ENCODE measurements around the gene DCUN1D4. TPM values are rescaled to one million over a fixed set of nuclear protein-coding genes. Genes with fewer than 3 reads are reported as not detected.

Gene DCUN1D4
- polyA plus RNA-seq (2013, experiment 1 of 2): 24.0 TPM
- polyA plus RNA-seq (2013, experiment 2 of 2): 29.5 TPM

- Histone ChIP-seq H3K27ac (ENCODE audit: low read depth, low read length, severe bottlenecking) (peak within 1 kb of the TSS; percentile 86), H3K4me3 (ENCODE audit: extremely low read depth, insufficient read depth, low read length, poor library complexity, severe bottlenecking) (peak within 1 kb of the TSS; percentile 92), H3K36me3 (ENCODE audit: control insufficient read depth, insufficient read depth, low read length) (no peaks in the 10 kb centered on the region), H3K4me1 (ENCODE audit: control insufficient read depth, insufficient read depth, low read length, poor library complexity, severe bottlenecking) (peaks cover 6% of the 10 kb centered on the region), H3K9me3 (ENCODE audit: control insufficient read depth, low read length) (no peaks in the 10 kb centered on the region)
- WGBS, 2 experiments (ENCODE audit: insufficient coverage in 2 of 2): 0 to 1% methylated on average over 53 to 67 of the region's 68 CpGs
These were observed at the start of gene DCUN1D4 for GRCh38 chr4:51842554-51843308. Gene DCUN1D4, plus strand, starts transcription at chr4:51843153. Its CDS starts 90 bp downstream, at chr4:51843243.

GRCh38 chr4:51820443-51821234 is 22.3 kb upstream of the DCUN1D4 start:
- 79 to 92% methylated on average over 7 of the region's 8 CpGs for WGBS, 2 experiments (ENCODE audit: insufficient coverage in 2 of 2)
- H3K9me3 ChIP-seq (ENCODE audit: control insufficient read depth, low read length): peaks cover 19% of the 10 kb centered on the region
- H3K36me3 ChIP-seq (ENCODE audit: control insufficient read depth, insufficient read depth, low read length): no peaks in the 10 kb centered on the region
- H3K27ac ChIP-seq (ENCODE audit: low read depth, low read length, severe bottlenecking): no peak overlapping the region
- H3K4me3 ChIP-seq (ENCODE audit: extremely low read depth, insufficient read depth, low read length, poor library complexity, severe bottlenecking): no peak overlapping the region
- H3K4me1 ChIP-seq (ENCODE audit: control insufficient read depth, insufficient read depth, low read length, poor library complexity, severe bottlenecking): no peaks in the 10 kb centered on the region

GRCh38 chr4:51825341-51825740 is 17.6 kb upstream of the DCUN1D4 start:
- 50 to 75% methylated on average over 1 of the region's 5 CpGs for WGBS, 2 experiments (ENCODE audit: insufficient coverage in 2 of 2)
- Histone ChIP-seq H3K4me1 (ENCODE audit: control insufficient read depth, insufficient read depth, low read length, poor library complexity, severe bottlenecking) (no peaks in the 10 kb centered on the region), H3K36me3 (ENCODE audit: control insufficient read depth, insufficient read depth, low read length) (no peaks in the 10 kb centered on the region), H3K27ac (ENCODE audit: low read depth, low read length, severe bottlenecking) (no peak overlapping the region), H3K4me3 (ENCODE audit: extremely low read depth, insufficient read depth, low read length, poor library complexity, severe bottlenecking) (no peak overlapping the region), H3K9me3 (ENCODE audit: control insufficient read depth, low read length) (peaks cover 3% of the 10 kb centered on the region)

- no peak overlapping the region for H3K27ac ChIP-seq (ENCODE audit: low read depth, low read length, severe bottlenecking)
- H3K36me3 ChIP-seq (ENCODE audit: control insufficient read depth, insufficient read depth, low read length): no peaks in the 10 kb centered on the region
- WGBS, 2 experiments (ENCODE audit: insufficient coverage in 2 of 2): 72 to 76% methylated on average over 3 of the region's 3 CpGs
- H3K4me1 ChIP-seq (ENCODE audit: control insufficient read depth, insufficient read depth, low read length, poor library complexity, severe bottlenecking): no peaks in the 10 kb centered on the region
- H3K9me3 ChIP-seq (ENCODE audit: control insufficient read depth, low read length): no peaks in the 10 kb centered on the region
- H3K4me3 ChIP-seq (ENCODE audit: extremely low read depth, insufficient read depth, low read length, poor library complexity, severe bottlenecking): no peak overlapping the region
These were observed 12.7 kb upstream of the DCUN1D4 start for GRCh38 chr4:51830156-51830720.

DNA sequence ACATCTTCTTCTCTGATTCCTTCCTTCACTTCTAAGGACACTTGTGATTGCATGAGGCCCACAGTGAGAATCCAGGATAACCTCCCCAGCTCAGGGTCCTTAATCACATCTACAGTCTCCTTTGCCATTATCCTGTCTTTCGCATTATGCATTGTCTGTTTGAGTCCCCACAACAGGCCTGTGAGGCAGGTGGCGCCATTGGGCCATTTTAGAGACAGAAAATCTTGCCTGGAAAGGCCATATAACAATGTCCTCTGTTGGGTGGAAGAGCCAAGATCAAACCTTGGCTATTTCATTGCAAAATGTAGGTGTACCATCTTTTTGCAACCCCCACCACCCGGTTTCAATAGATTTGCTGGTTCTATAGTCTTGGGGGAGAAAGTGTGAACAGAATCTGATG is 11.8 kb upstream of the DCUN1D4 start:
- Histone ChIP-seq H3K36me3 (ENCODE audit: control insufficient read depth, insufficient read depth, low read length) (no peaks in the 10 kb centered on the region), H3K27ac (ENCODE audit: low read depth, low read length, severe bottlenecking) (no peak overlapping the region), H3K4me1 (ENCODE audit: control insufficient read depth, insufficient read depth, low read length, poor library complexity, severe bottlenecking) (no peaks in the 10 kb centered on the region), H3K9me3 (ENCODE audit: control insufficient read depth, low read length) (no peaks in the 10 kb centered on the region), H3K4me3 (ENCODE audit: extremely low read depth, insufficient read depth, low read length, poor library complexity, severe bottlenecking) (no peak overlapping the region)
- WGBS, 2 experiments (ENCODE audit: insufficient coverage in 2 of 2): 19% methylated on average over 2 of the region's 3 CpGs; no CpG with 5 or more reads in 1 of the 2 experiments

DNA sequence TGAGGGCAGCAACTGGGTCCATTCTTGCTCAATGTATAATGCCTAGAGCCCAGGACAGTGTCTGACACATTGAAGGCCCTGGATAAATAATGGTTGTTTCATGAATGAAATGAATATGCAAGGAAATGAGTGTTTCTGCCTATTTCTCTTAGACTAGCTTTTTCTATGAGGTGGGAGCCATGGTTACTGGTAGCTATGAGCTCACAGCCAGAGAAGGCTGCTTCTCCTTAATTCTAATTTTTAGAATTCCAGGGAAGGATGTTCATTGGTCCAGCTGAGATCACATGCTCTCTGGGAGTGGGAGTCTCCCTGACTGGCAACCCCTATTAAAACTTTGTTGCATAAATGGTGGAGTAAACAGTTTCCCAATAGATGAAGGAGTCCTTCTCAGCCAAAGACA is 9.7 kb upstream of the DCUN1D4 start:
- no peaks in the 10 kb centered on the region for H3K36me3 ChIP-seq (ENCODE audit: control insufficient read depth, insufficient read depth, low read length)
- H3K9me3 ChIP-seq (ENCODE audit: control insufficient read depth, low read length): no peaks in the 10 kb centered on the region
- H3K4me3 ChIP-seq (ENCODE audit: extremely low read depth, insufficient read depth, low read length, poor library complexity, severe bottlenecking): no peak overlapping the region
- no peak overlapping the region for H3K27ac ChIP-seq (ENCODE audit: low read depth, low read length, severe bottlenecking)
- H3K4me1 ChIP-seq (ENCODE audit: control insufficient read depth, insufficient read depth, low read length, poor library complexity, severe bottlenecking): peaks cover 8% of the 10 kb centered on the region

- H3K36me3 ChIP-seq (ENCODE audit: control insufficient read depth, insufficient read depth, low read length): no peaks in the 10 kb centered on the region
- H3K4me1 ChIP-seq (ENCODE audit: control insufficient read depth, insufficient read depth, low read length, poor library complexity, severe bottlenecking): peaks cover 8% of the 10 kb centered on the region
- H3K4me3 ChIP-seq (ENCODE audit: extremely low read depth, insufficient read depth, low read length, poor library complexity, severe bottlenecking): no peak overlapping the region
- H3K9me3 ChIP-seq (ENCODE audit: control insufficient read depth, low read length): no peaks in the 10 kb centered on the region
- no peak overlapping the region for H3K27ac ChIP-seq (ENCODE audit: low read depth, low read length, severe bottlenecking)
- WGBS, 2 experiments (ENCODE audit: insufficient coverage in 2 of 2): 100% methylated on average over 1 of the region's 1 CpG; no CpG with 5 or more reads in 1 of the 2 experiments
These were observed 7.9 kb upstream of the DCUN1D4 start for GRCh38 chr4:51835079-51835478.

DNA sequence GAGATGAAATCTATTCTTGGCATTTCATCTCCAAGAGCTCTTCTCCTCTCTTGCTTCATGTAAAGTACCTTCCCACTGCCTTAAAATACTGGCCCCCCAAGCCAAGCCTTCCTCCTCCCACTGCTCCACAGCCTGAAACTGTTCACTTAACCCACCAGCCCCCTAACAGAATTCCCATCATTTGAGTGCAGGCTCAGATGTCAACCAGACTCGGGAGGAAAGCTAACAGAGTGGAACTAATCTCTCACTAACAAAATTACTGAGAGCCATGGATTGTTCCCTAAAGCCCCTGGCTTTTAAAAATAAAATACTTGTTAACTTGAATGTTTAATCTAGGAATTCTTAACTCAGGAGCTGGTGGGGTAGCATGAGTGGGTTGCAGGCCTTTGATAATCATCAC is 7.1 kb upstream of the DCUN1D4 start:
- WGBS, 2 experiments (ENCODE audit: insufficient coverage in 2 of 2): no CpG with 5 or more reads among the region's 1 CpG
- Histone ChIP-seq H3K4me1 (ENCODE audit: control insufficient read depth, insufficient read depth, low read length, poor library complexity, severe bottlenecking) (peaks cover 8% of the 10 kb centered on the region), H3K36me3 (ENCODE audit: control insufficient read depth, insufficient read depth, low read length) (no peaks in the 10 kb centered on the region), H3K4me3 (ENCODE audit: extremely low read depth, insufficient read depth, low read length, poor library complexity, severe bottlenecking) (no peak overlapping the region), H3K27ac (ENCODE audit: low read depth, low read length, severe bottlenecking) (no peak overlapping the region), H3K9me3 (ENCODE audit: control insufficient read depth, low read length) (no peaks in the 10 kb centered on the region)

- H3K4me3 ChIP-seq (ENCODE audit: extremely low read depth, insufficient read depth, low read length, poor library complexity, severe bottlenecking): no peak overlapping the region
- H3K27ac ChIP-seq (ENCODE audit: low read depth, low read length, severe bottlenecking): peak overlapping the region; percentile 59
- 60% methylated on average over 2 of the region's 4 CpGs; no CpG with 5 or more reads in 1 of the 2 experiments for WGBS, 2 experiments (ENCODE audit: insufficient coverage in 2 of 2)
- H3K36me3 ChIP-seq (ENCODE audit: control insufficient read depth, insufficient read depth, low read length): no peaks in the 10 kb centered on the region
- no peaks in the 10 kb centered on the region for H3K9me3 ChIP-seq (ENCODE audit: control insufficient read depth, low read length)
- peaks cover 8% of the 10 kb centered on the region for H3K4me1 ChIP-seq (ENCODE audit: control insufficient read depth, insufficient read depth, low read length, poor library complexity, severe bottlenecking)
These were observed 6.4 kb upstream of the DCUN1D4 start for GRCh38 chr4:51836549-51836948.

DNA sequence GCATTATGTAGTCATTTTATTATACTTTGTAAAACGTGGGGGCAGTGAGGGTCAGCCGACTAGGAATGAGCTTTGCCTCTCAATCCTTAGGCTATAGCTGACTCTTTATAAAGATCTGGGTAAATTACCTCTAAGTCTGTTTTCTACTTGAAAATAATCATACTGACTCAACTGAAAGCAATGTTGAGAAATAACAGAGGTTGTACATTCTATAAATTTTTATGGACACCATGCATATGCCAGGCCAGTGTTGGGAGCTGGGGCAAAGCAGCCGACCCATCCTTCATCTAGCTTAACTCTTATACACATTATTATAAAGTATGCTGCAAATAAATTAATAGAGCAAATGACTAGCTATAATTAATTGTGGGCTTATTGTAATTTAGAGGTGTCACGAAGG is 2.2 kb upstream of the DCUN1D4 start:
- no peaks in the 10 kb centered on the region for H3K36me3 ChIP-seq (ENCODE audit: control insufficient read depth, insufficient read depth, low read length)
- 83% methylated on average over 2 of the region's 4 CpGs; no CpG with 5 or more reads in 1 of the 2 experiments for WGBS, 2 experiments (ENCODE audit: insufficient coverage in 2 of 2)

More for the DNA sequence above, 2.2 kb upstream of the DCUN1D4 start:
- no peaks in the 10 kb centered on the region for H3K9me3 ChIP-seq (ENCODE audit: control insufficient read depth, low read length)
- peaks cover 14% of the 10 kb centered on the region for H3K4me1 ChIP-seq (ENCODE audit: control insufficient read depth, insufficient read depth, low read length, poor library complexity, severe bottlenecking)
- H3K4me3 ChIP-seq (ENCODE audit: extremely low read depth, insufficient read depth, low read length, poor library complexity, severe bottlenecking): no peak overlapping the region
- H3K27ac ChIP-seq (ENCODE audit: low read depth, low read length, severe bottlenecking): no peak overlapping the region

Data from mesodermal cell (in vitro differentiated cells).